Measurements from ENCODE around the gene POLR2H.
A peak's percentile ranks its signal among the peaks of the same experiment; 100 is the strongest.

POLR2H gene

GRCh38 chr3:184352149-184352785 lies 9.2 kb upstream of the POLR2H start:
- H3K4me3 Mint-ChIP-seq, result no peak overlapping the region
- DNase-seq (ENCODE audit: low spot score), result no peak
- H3K4me1 Mint-ChIP-seq (ENCODE audit: low read depth), result peaks cover 5% of the 10 kb centered on the region
- no peak overlapping the region for H3K27ac Mint-ChIP-seq
- H3K9me3 Mint-ChIP-seq, result no peaks in the 10 kb centered on the region
- no peaks in the 10 kb centered on the region for H3K27me3 Mint-ChIP-seq (ENCODE audit: low read depth)
- H3K36me3 Mint-ChIP-seq (ENCODE audit: low read depth), result no peaks in the 10 kb centered on the region

GRCh38 chr3:184352897-184353545 lies 8.5 kb upstream of the POLR2H start:
- Mint-ChIP-seq H3K27ac (no peak overlapping the region), H3K9me3 (no peaks in the 10 kb centered on the region), H3K4me1 (ENCODE audit: low read depth) (peaks cover 1% of the 10 kb centered on the region), H3K36me3 (ENCODE audit: low read depth) (no peaks in the 10 kb centered on the region), H3K27me3 (ENCODE audit: low read depth) (no peaks in the 10 kb centered on the region), H3K4me3 (no peak overlapping the region)
- DNase-seq (ENCODE audit: low spot score), result no peak

GRCh38 chr3:184353546-184353941 lies 8.0 kb upstream of the POLR2H start:
- Mint-ChIP-seq H3K4me1 (ENCODE audit: low read depth) (peaks cover 1% of the 10 kb centered on the region), H3K27ac (no peak overlapping the region), H3K27me3 (ENCODE audit: low read depth) (no peaks in the 10 kb centered on the region), H3K9me3 (no peaks in the 10 kb centered on the region), H3K36me3 (ENCODE audit: low read depth) (no peaks in the 10 kb centered on the region), H3K4me3 (no peak overlapping the region)
- no peak for DNase-seq (ENCODE audit: low spot score)

- no peaks in the 10 kb centered on the region for H3K9me3 Mint-ChIP-seq
- H3K27ac Mint-ChIP-seq, result no peak overlapping the region
- no peaks in the 10 kb centered on the region for H3K36me3 Mint-ChIP-seq (ENCODE audit: low read depth)
- DNase-seq (ENCODE audit: low spot score), result peak; percentile 30
- peaks cover 1% of the 10 kb centered on the region for H3K4me1 Mint-ChIP-seq (ENCODE audit: low read depth)
- no peaks in the 10 kb centered on the region for H3K27me3 Mint-ChIP-seq (ENCODE audit: low read depth)
- no peak overlapping the region for H3K4me3 Mint-ChIP-seq
These were observed 7.3 kb upstream of the POLR2H start for GRCh38 chr3:184354121-184354728.

GRCh38 chr3:184354754-184355153 lies 6.8 kb upstream of the POLR2H start:
- no peak for DNase-seq (ENCODE audit: low spot score)
- no peaks in the 10 kb centered on the region for H3K27me3 Mint-ChIP-seq (ENCODE audit: low read depth)
- no peaks in the 10 kb centered on the region for H3K36me3 Mint-ChIP-seq (ENCODE audit: low read depth)
- no peak overlapping the region for H3K4me3 Mint-ChIP-seq
- H3K4me1 Mint-ChIP-seq (ENCODE audit: low read depth), result peaks cover 1% of the 10 kb centered on the region
- no peaks in the 10 kb centered on the region for H3K9me3 Mint-ChIP-seq
- no peak overlapping the region for H3K27ac Mint-ChIP-seq

GRCh38 chr3:184355261-184356040 lies 6.1 kb upstream of the POLR2H start:
- no peak for DNase-seq (ENCODE audit: low spot score)
- no peak overlapping the region for H3K4me3 Mint-ChIP-seq
- H3K27me3 Mint-ChIP-seq (ENCODE audit: low read depth), result peaks cover 3% of the 10 kb centered on the region
- H3K36me3 Mint-ChIP-seq (ENCODE audit: low read depth), result no peaks in the 10 kb centered on the region
- peaks cover 4% of the 10 kb centered on the region for H3K4me1 Mint-ChIP-seq (ENCODE audit: low read depth)
- no peaks in the 10 kb centered on the region for H3K9me3 Mint-ChIP-seq
- peak overlapping the region; percentile 55 for H3K27ac Mint-ChIP-seq

GRCh38 chr3:184357248-184358123 lies 4.0 kb upstream of the POLR2H start:
- Mint-ChIP-seq H3K27ac (no peak overlapping the region), H3K4me3 (no peak overlapping the region), H3K4me1 (ENCODE audit: low read depth) (peaks cover 7% of the 10 kb centered on the region)

GRCh38 chr3:184358124-184358767 lies 3.3 kb upstream of the POLR2H start:
- H3K27me3 Mint-ChIP-seq (ENCODE audit: low read depth), result peaks cover 3% of the 10 kb centered on the region
- no peak for DNase-seq (ENCODE audit: low spot score)
- H3K36me3 Mint-ChIP-seq (ENCODE audit: low read depth), result peaks cover under 1% of the 10 kb centered on the region
- H3K4me1 Mint-ChIP-seq (ENCODE audit: low read depth), result peaks cover 8% of the 10 kb centered on the region
- no peak overlapping the region for H3K4me3 Mint-ChIP-seq
- no peak overlapping the region for H3K27ac Mint-ChIP-seq
- no peaks in the 10 kb centered on the region for H3K9me3 Mint-ChIP-seq

More at GRCh38 chr3:184357248-184358123, 4.0 kb upstream of the POLR2H start:
- Mint-ChIP-seq H3K36me3 (ENCODE audit: low read depth) (no peaks in the 10 kb centered on the region), H3K27me3 (ENCODE audit: low read depth) (peaks cover 3% of the 10 kb centered on the region), H3K9me3 (no peaks in the 10 kb centered on the region)
- no peak for DNase-seq (ENCODE audit: low spot score)

- H3K9me3 Mint-ChIP-seq, result no peaks in the 10 kb centered on the region
- H3K27me3 Mint-ChIP-seq (ENCODE audit: low read depth), result peaks cover 3% of the 10 kb centered on the region
- no peak overlapping the region for H3K27ac Mint-ChIP-seq
- peaks cover 4% of the 10 kb centered on the region for H3K36me3 Mint-ChIP-seq (ENCODE audit: low read depth)
- peaks cover 8% of the 10 kb centered on the region for H3K4me1 Mint-ChIP-seq (ENCODE audit: low read depth)
- DNase-seq (ENCODE audit: low spot score), result no peak
- no peak overlapping the region for H3K4me3 Mint-ChIP-seq
These were observed 2.6 kb upstream of the POLR2H start for GRCh38 chr3:184358921-184359350.

- Mint-ChIP-seq H3K4me1 (ENCODE audit: low read depth) (peaks cover 11% of the 10 kb centered on the region), H3K9me3 (no peaks in the 10 kb centered on the region), H3K27ac (no peak overlapping the region), H3K27me3 (ENCODE audit: low read depth) (peaks cover 3% of the 10 kb centered on the region), H3K4me3 (peak overlapping the region; percentile 90), H3K36me3 (ENCODE audit: low read depth) (peaks cover 6% of the 10 kb centered on the region)
- no peak for DNase-seq (ENCODE audit: low spot score)
These were observed 1.9 kb upstream of the POLR2H start for GRCh38 chr3:184359610-184360009.

GRCh38 chr3:184360070-184360928 lies 1.2 kb upstream of the POLR2H start:
- Mint-ChIP-seq H3K4me1 (ENCODE audit: low read depth) (peaks cover 17% of the 10 kb centered on the region), H3K36me3 (ENCODE audit: low read depth) (peaks cover 13% of the 10 kb centered on the region), H3K27me3 (ENCODE audit: low read depth) (peaks cover 3% of the 10 kb centered on the region), H3K9me3 (no peaks in the 10 kb centered on the region), H3K27ac (peak overlapping the region; percentile 69), H3K4me3 (peak overlapping the region; percentile 90)
- DNase-seq (ENCODE audit: low spot score), result no peak

GRCh38 chr3:184360929-184361531 lies 480 bp upstream of the POLR2H start:
- H3K4me1 Mint-ChIP-seq (ENCODE audit: low read depth), result peaks cover 17% of the 10 kb centered on the region
- peaks cover 3% of the 10 kb centered on the region for H3K27me3 Mint-ChIP-seq (ENCODE audit: low read depth)
- no peak for DNase-seq (ENCODE audit: low spot score)
- no peaks in the 10 kb centered on the region for H3K9me3 Mint-ChIP-seq
- peaks cover 17% of the 10 kb centered on the region for H3K36me3 Mint-ChIP-seq (ENCODE audit: low read depth)
- H3K27ac Mint-ChIP-seq, result peak overlapping the region; percentile 69
- H3K4me3 Mint-ChIP-seq, result peak overlapping the region; percentile 90

Data from T-helper 2 cell treated with Interferon-gamma antibody and Interleukin-4, amounts not matched to agents 5 μg/mL and 100 μg/mL, for 36 hours (primary cell).